HEK293 (cell line): ENCODE data around the gene LILRA2.
"Not testable (repeated sequence)": the region's sequence is repeated elsewhere in the genome, so short reads cannot be mapped to it uniquely, and the experiment has no call there.

ENCODE experiments used
- CTCF ChIA-PET: fragments of 350-600 bp; formaldehyde crosslinking; extraction: SDS; loops from one replicate; lab custom pipeline; 2021; ENCODE audit warnings: antibody characterized with exemption; lab: Yijun Ruan, JAX
- POLR2A ChIA-PET: fragments of 300-600 bp; formaldehyde crosslinking; extraction: SDS; loops from one replicate; lab custom pipeline; 2020; ENCODE audit warnings: antibody characterized with exemption, inconsistent platforms; lab: Yijun Ruan, JAX
- H3K27ac ChIP-seq: fragments of 200-500 bp; sonication (Bioruptor generic); 2 replicates; pipeline ENCODE4 v1.5.1; 2014; ENCODE audit warnings: low read depth, low read length, control low read depth, inconsistent platforms; ENCODE audit errors: extremely low read depth
- H3K36me3 ChIP-seq, 2 experiments: fragments of 200-500 bp in 1 of 2; sonication (Bioruptor generic) in 1 of 2; 1 replicate in 1 of 2; 2 replicates in 1 of 2; pipeline ENCODE4 v1.5.1; 2014 to 2017; ENCODE audit warnings: inconsistent platforms in 2 of 2, low read length in 2 of 2; ENCODE audit not compliant: control insufficient read depth in 2 of 2, insufficient read depth in 1 of 2
- H3K4me1 ChIP-seq: fragments of 200-500 bp; sonication (Bioruptor generic); 2 replicates; pipeline ENCODE4 v1.5.1; 2014; ENCODE audit warnings: mild to moderate bottlenecking, low read length, inconsistent platforms; ENCODE audit not compliant: control insufficient read depth, insufficient read depth
- H3K4me3 ChIP-seq: 2 replicates; pipeline ENCODE4 v1.5.1; 2011; ENCODE audit warnings: low read depth, mild to moderate bottlenecking, control low read depth, low read length, moderate library complexity
- H3K9me3 ChIP-seq: fragments of 200-500 bp; sonication (Bioruptor generic); 2 replicates; pipeline ENCODE4 v1.5.1; 2014; ENCODE audit warnings: low read depth, low read length, inconsistent platforms; ENCODE audit not compliant: control insufficient read depth, insufficient read depth
- HOXC10 ChIP-seq: sonication (generic); formaldehyde crosslinking; IDR thresholded peaks from 2 replicates; pipeline ENCODE4 v1.8.1; 2023; ENCODE audit warnings: mild to moderate bottlenecking, missing genetic modification reagents
- SP7 ChIP-seq: fragments of 450-650 bp; formaldehyde crosslinking; IDR thresholded peaks from 2 replicates; pipeline ENCODE4 v1.5.1; 2016; ENCODE audit warnings: missing biosample characterization, missing genetic modification characterization
- ZBTB26 ChIP-seq: fragments of 450-650 bp; formaldehyde crosslinking; optimal IDR thresholded peaks from 2 replicates; pipeline ENCODE3; 2016; ENCODE audit warnings: missing biosample characterization, mild to moderate bottlenecking, missing genetic modification characterization
- ZBTB8A ChIP-seq: fragments of 450-650 bp; formaldehyde crosslinking; IDR thresholded peaks from 2 replicates; pipeline ENCODE4 v1.5.1; 2016; ENCODE audit warnings: missing biosample characterization, missing genetic modification characterization
- ZFP41 ChIP-seq: fragments of 450-650 bp; formaldehyde crosslinking; IDR thresholded peaks from 2 replicates; pipeline ENCODE4 v1.5.1; 2016; ENCODE audit warnings: missing biosample characterization, missing genetic modification characterization, borderline replicate concordance
- ZNF114 ChIP-seq: fragments of 450-650 bp; formaldehyde crosslinking; IDR thresholded peaks from 2 replicates; pipeline ENCODE4 v1.5.0; 2017; ENCODE audit warnings: missing biosample characterization, missing genetic modification characterization
- ZNF184 ChIP-seq: fragments of 450-650 bp; IDR thresholded peaks from 2 replicates; pipeline ENCODE4 v1.5.1; 2018; ENCODE audit warnings: missing biosample characterization, mild to moderate bottlenecking, missing genetic modification characterization
- ZNF214 ChIP-seq: fragments of 450-650 bp; formaldehyde crosslinking; IDR thresholded peaks from 2 replicates; pipeline ENCODE4 v1.5.1; 2017; ENCODE audit warnings: missing biosample characterization, mild to moderate bottlenecking, missing genetic modification characterization, borderline replicate concordance
- ZNF223 ChIP-seq: fragments of 450-650 bp; formaldehyde crosslinking; IDR thresholded peaks from 2 replicates; pipeline ENCODE4 v1.5.1; 2016; ENCODE audit warnings: missing biosample characterization, missing genetic modification characterization
- ZNF292 ChIP-seq: fragments of 450-650 bp; formaldehyde crosslinking; IDR thresholded peaks from 2 replicates; pipeline ENCODE4 v1.5.1; 2016; ENCODE audit warnings: low read depth, missing biosample characterization, missing genetic modification characterization, borderline replicate concordance
- ZNF341 ChIP-seq: fragments of 450-650 bp; formaldehyde crosslinking; IDR thresholded peaks from 2 replicates; pipeline ENCODE4; 2016; ENCODE audit warnings: low read depth, missing biosample characterization, missing genetic modification characterization
- ZNF37A ChIP-seq: fragments of 450-650 bp; IDR thresholded peaks from 2 replicates; pipeline ENCODE4 v1.5.1; 2018; ENCODE audit warnings: missing biosample characterization, missing genetic modification characterization
- ZNF623 ChIP-seq: fragments of 450-650 bp; formaldehyde crosslinking; IDR thresholded peaks from 2 replicates; pipeline ENCODE4 v1.5.1; 2016; ENCODE audit warnings: missing biosample characterization, missing genetic modification characterization
- ZNF785 ChIP-seq: fragments of 450-650 bp; formaldehyde crosslinking; IDR thresholded peaks from 2 replicates; pipeline ENCODE4 v1.5.1; 2016; ENCODE audit warnings: missing biosample characterization, missing genetic modification characterization
- TF ChIP-seq, protein P1 (sequence below): fragments of 450-650 bp; formaldehyde crosslinking; IDR thresholded peaks from 2 replicates; pipeline ENCODE4 v1.5.1; 2016; ENCODE audit warnings: missing biosample characterization, missing genetic modification characterization
- TF ChIP-seq, protein P2 (sequence below): fragments of 450-650 bp; formaldehyde crosslinking; IDR thresholded peaks from 2 replicates; pipeline ENCODE4 v1.5.1; 2016; ENCODE audit warnings: missing biosample characterization, missing genetic modification characterization
- TF ChIP-seq, protein P3 (sequence below): fragments of 450-650 bp; formaldehyde crosslinking; IDR thresholded peaks from 2 replicates; pipeline ENCODE4 v1.5.1; 2016; ENCODE audit warnings: missing biosample characterization, missing genetic modification characterization, borderline replicate concordance
- TF ChIP-seq, protein P4 (sequence below): fragments of 450-650 bp; formaldehyde crosslinking; IDR thresholded peaks from 2 replicates; pipeline ENCODE4 v1.5.1; 2016; ENCODE audit warnings: missing biosample characterization, missing genetic modification characterization

Gene LILRA2

DNA sequence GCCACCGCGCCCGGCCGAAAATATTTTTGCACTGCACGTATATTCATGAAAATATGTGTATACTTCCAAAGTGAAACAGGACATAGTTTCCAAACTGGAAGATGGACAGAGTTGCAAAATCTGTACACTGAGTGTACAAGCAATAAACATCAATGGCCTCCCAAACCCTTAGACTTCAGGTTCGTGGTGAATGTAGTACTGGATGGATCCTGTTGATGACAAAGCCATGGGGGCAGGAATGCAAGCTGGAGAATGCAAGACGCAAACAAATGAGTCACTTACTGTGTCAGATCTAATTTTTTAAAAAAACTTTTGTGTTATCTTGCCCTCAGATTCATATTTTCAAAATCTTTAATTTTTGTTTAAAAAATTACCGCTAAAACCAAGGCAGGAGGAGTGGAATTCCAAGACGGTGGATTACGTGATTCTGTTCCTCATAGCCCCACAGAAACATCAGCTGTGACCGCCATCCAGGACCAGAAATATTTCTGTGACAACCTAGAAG is 12.7 kb upstream of the LILRA2 start:
- no peaks in the 10 kb centered on the region for H3K9me3 ChIP-seq
- no peak overlapping the region for H3K27ac ChIP-seq
- H3K4me1 ChIP-seq, result no peaks in the 10 kb centered on the region
- TF ChIP-seq ZNF223 (no peak), ZNF214 (tag by site-specific recombination) (no peak)
- TF ChIP-seq, protein P1, sequence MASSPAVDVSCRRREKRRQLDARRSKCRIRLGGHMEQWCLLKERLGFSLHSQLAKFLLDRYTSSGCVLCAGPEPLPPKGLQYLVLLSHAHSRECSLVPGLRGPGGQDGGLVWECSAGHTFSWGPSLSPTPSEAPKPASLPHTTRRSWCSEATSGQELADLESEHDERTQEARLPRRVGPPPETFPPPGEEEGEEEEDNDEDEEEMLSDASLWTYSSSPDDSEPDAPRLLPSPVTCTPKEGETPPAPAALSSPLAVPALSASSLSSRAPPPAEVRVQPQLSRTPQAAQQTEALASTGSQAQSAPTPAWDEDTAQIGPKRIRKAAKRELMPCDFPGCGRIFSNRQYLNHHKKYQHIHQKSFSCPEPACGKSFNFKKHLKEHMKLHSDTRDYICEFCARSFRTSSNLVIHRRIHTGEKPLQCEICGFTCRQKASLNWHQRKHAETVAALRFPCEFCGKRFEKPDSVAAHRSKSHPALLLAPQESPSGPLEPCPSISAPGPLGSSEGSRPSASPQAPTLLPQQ (tag by site-specific recombination), result no peak
- ChIA-PET POLR2A (no interaction called here), CTCF (interaction anchor here (0.7 kb wide), 1 partner anchor 39 kb away, joined by 3 read pairs; no protein-coding TSS in a partner anchor)
- H3K36me3 ChIP-seq, result no peaks in the 10 kb centered on the region
- no peak overlapping the region for H3K4me3 ChIP-seq

- H3K4me3 ChIP-seq, result no peak overlapping the region
- no peaks in the 10 kb centered on the region for H3K4me1 ChIP-seq
- H3K36me3 ChIP-seq, result no peaks in the 10 kb centered on the region
- H3K27ac ChIP-seq, result no peak overlapping the region
- H3K9me3 ChIP-seq, result no peaks in the 10 kb centered on the region
- ChIA-PET CTCF (no interaction called here), POLR2A (no interaction called here)
- TF ChIP-seq ZNF114 (tag by site-specific recombination), result no peak
- no peak for TF ChIP-seq SP7 (tag by site-specific recombination)
- no peak for TF ChIP-seq ZBTB26 (tag by site-specific recombination)
- TF ChIP-seq, protein P2, sequence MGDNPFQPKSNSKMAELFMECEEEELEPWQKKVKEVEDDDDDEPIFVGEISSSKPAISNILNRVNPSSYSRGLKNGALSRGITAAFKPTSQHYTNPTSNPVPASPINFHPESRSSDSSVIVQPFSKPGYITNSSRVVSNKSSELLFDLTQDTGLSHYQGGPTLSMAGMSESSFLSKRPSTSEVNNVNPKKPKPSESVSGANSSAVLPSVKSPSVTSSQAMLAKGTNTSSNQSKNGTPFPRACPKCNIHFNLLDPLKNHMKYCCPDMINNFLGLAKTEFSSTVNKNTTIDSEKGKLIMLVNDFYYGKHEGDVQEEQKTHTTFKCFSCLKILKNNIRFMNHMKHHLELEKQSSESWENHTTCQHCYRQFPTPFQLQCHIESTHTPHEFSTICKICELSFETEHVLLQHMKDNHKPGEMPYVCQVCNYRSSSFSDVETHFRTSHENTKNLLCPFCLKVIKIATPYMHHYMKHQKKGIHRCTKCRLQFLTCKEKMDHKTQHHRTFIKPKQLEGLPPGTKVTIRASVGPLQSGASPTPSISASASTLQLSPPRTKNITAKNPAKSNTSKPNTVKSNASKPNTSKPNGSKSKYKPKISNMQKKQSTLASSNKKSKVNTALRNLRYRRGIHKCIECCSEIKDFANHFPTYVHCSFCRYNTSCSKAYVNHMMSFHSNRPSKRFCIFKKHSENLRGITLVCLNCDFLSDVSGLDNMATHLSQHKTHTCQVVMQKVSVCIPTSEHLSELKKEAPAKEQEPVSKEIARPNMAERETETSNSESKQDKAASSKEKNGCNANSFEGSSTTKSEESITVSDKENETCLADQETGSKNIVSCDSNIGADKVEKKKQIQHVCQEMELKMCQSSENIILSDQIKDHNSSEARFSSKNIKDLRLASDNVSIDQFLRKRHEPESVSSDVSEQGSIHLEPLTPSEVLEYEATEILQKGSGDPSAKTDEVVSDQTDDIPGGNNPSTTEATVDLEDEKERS, result no peak
- TF ChIP-seq, protein P3, sequence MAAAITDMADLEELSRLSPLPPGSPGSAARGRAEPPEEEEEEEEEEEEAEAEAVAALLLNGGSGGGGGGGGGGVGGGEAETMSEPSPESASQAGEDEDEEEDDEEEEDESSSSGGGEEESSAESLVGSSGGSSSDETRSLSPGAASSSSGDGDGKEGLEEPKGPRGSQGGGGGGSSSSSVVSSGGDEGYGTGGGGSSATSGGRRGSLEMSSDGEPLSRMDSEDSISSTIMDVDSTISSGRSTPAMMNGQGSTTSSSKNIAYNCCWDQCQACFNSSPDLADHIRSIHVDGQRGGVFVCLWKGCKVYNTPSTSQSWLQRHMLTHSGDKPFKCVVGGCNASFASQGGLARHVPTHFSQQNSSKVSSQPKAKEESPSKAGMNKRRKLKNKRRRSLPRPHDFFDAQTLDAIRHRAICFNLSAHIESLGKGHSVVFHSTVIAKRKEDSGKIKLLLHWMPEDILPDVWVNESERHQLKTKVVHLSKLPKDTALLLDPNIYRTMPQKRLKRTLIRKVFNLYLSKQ, result no peak
- no peak for TF ChIP-seq ZFP41 (tag by site-specific recombination)
- no peak for TF ChIP-seq ZNF292
Measured at GRCh38 chr19:54561840-54562239, 11.8 kb upstream of the LILRA2 start.

DNA sequence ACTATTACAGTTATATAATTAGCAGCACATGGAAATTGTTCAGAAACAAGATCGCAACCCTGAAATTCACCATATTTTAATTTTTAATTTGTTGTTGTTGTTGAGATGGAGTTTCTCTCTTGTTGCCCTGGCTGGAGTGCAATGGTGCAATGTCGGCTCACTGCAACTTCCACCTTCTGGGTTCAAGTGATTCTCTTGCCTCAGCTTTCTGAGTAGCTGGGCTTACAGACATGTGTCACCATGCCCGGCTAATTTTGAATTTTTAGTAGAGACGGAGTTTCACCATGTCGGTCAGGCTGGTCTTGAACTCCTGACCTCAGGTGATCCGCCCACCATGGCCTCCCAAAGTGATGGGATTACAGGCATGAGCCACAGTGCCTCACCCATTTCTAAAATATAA is 10.4 kb upstream of the LILRA2 start:
- CTCF ChIA-PET, POLR2A ChIA-PET, H3K36me3 ChIP-seq, H3K27ac ChIP-seq, H3K9me3 ChIP-seq, H3K4me1 ChIP-seq, H3K4me3 ChIP-seq: not testable (repeated sequence)

- Histone ChIP-seq H3K36me3 (no peaks in the 10 kb centered on the region), H3K9me3 (no peaks in the 10 kb centered on the region), H3K4me3 (no peak overlapping the region), H3K27ac (no peak overlapping the region), H3K4me1 (no peaks in the 10 kb centered on the region)
- ChIA-PET POLR2A (no interaction called here), CTCF (interaction anchor here (1.4 kb wide), 1 partner anchor 104 kb away, joined by 3 read pairs; no protein-coding TSS in a partner anchor)
- TF ChIP-seq, protein P4, sequence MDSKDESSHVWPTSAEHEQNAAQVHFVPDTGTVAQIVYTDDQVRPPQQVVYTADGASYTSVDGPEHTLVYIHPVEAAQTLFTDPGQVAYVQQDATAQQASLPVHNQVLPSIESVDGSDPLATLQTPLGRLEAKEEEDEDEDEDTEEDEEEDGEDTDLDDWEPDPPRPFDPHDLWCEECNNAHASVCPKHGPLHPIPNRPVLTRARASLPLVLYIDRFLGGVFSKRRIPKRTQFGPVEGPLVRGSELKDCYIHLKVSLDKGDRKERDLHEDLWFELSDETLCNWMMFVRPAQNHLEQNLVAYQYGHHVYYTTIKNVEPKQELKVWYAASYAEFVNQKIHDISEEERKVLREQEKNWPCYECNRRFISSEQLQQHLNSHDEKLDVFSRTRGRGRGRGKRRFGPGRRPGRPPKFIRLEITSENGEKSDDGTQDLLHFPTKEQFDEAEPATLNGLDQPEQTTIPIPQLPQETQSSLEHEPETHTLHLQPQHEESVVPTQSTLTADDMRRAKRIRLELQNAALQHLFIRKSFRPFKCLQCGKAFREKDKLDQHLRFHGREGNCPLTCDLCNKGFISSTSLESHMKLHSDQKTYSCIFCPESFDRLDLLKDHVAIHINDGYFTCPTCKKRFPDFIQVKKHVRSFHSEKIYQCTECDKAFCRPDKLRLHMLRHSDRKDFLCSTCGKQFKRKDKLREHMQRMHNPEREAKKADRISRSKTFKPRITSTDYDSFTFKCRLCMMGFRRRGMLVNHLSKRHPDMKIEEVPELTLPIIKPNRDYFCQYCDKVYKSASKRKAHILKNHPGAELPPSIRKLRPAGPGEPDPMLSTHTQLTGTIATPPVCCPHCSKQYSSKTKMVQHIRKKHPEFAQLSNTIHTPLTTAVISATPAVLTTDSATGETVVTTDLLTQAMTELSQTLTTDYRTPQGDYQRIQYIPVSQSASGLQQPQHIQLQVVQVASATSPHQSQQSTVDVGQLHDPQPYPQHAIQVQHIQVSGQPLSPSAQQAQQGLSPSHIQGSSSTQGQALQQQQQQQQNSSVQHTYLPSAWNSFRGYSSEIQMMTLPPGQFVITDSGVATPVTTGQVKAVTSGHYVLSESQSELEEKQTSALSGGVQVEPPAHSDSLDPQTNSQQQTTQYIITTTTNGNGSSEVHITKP (tag by site-specific recombination), result no peak
- no peak for TF ChIP-seq ZNF623 (tag by site-specific recombination)
- no peak for TF ChIP-seq HOXC10 (CRISPR knock-in tag)
- no peak for TF ChIP-seq ZNF341 (tag by site-specific recombination)
- TF ChIP-seq ZNF184 (tag by site-specific recombination), result no peak
- no peak for TF ChIP-seq ZNF785 (tag by site-specific recombination)
- TF ChIP-seq ZNF37A (tag by site-specific recombination), result no peak
- no peak for TF ChIP-seq ZBTB8A (tag by site-specific recombination)
Measured at GRCh38 chr19:54570316-54570715, 3.3 kb upstream of the LILRA2 start.
